Neural progenitor cell (in vitro differentiated cells): ENCODE measurements around the gene FGFRL1. TPM values are rescaled to one million over a fixed set of nuclear protein-coding genes. Genes with fewer than 3 reads are reported as not detected.
A peak's percentile ranks its signal among the peaks of the same experiment; 100 is the strongest.

Source experiments
- DNase-seq: peaks from one replicate; pipeline ENCODE4 v3.0.0-alpha.2; 2016; ENCODE audit warnings: low spot score
- H2AFZ ChIP-seq: fragments of 200-600 bp; sonication (generic); replicated peaks from 2 replicates; pipeline ENCODE4 v1.6.1; 2016; ENCODE audit warnings: antibody characterized with exemption
- H3F3A ChIP-seq: fragments of 200-600 bp; sonication (generic); 2 replicates; pipeline ENCODE4 v1.6.1; 2016; ENCODE audit warnings: antibody characterized with exemption, low read depth
- H3K27ac ChIP-seq: fragments of 200-600 bp; sonication (generic); 2 replicates; pipeline ENCODE4 v1.5.1; 2016; ENCODE audit warnings: mild to moderate bottlenecking
- H3K27me3 ChIP-seq: fragments of 200-600 bp; sonication (generic); 2 replicates; pipeline ENCODE4 v1.6.1; 2016; ENCODE audit warnings: mild to moderate bottlenecking, moderate library complexity
- H3K36me3 ChIP-seq: fragments of 200-600 bp; sonication (generic); 2 replicates; pipeline ENCODE4 v1.5.1; 2016
- H3K4me1 ChIP-seq: fragments of 200-600 bp; sonication (generic); 2 replicates; pipeline ENCODE4 v1.6.1; 2016; ENCODE audit warnings: mixed run types
- H3K4me2 ChIP-seq: fragments of 200-600 bp; sonication (generic); 2 replicates; pipeline ENCODE4 v1.6.1; 2016
- H3K4me3 ChIP-seq: fragments of 200-600 bp; sonication (generic); 2 replicates; pipeline ENCODE4 v1.5.1; 2016
- H3K79me2 ChIP-seq: fragments of 200-600 bp; sonication (generic); 2 replicates; pipeline ENCODE4 v1.6.1; 2016; ENCODE audit warnings: low read depth
- H3K9ac ChIP-seq: fragments of 200-600 bp; sonication (generic); 2 replicates; pipeline ENCODE4 v1.6.1; 2016
- H3K9me3 ChIP-seq: fragments of 200-600 bp; sonication (generic); 2 replicates; pipeline ENCODE4 v1.5.1; 2016; ENCODE audit warnings: low read depth
- H4K20me1 ChIP-seq: fragments of 200-600 bp; sonication (generic); 2 replicates; pipeline ENCODE4 v1.6.1; 2016; ENCODE audit warnings: low read depth
- H3K27ac Mint-ChIP-seq: 3 replicates; pipeline ENCODE4 v1.8.0; 2021; ENCODE audit warnings: mixed read lengths
- H3K27me3 Mint-ChIP-seq: 2 replicates; pipeline ENCODE4 v1.8.0; 2022; ENCODE audit warnings: low read depth, mild to moderate bottlenecking, inconsistent platforms, moderate library complexity, mixed read lengths; ENCODE audit not compliant: insufficient read depth
- H3K36me3 Mint-ChIP-seq: 3 replicates; pipeline ENCODE4 v1.8.0; 2021; ENCODE audit warnings: mixed read lengths
- H3K4me1 Mint-ChIP-seq: 3 replicates; pipeline ENCODE4 v1.8.0; 2021; ENCODE audit warnings: mixed read lengths
- H3K4me3 Mint-ChIP-seq: 3 replicates; pipeline ENCODE4 v1.8.0; 2021; ENCODE audit warnings: mild to moderate bottlenecking, moderate library complexity, mixed read lengths
- H3K9me3 Mint-ChIP-seq: 3 replicates; pipeline ENCODE4 v1.8.0; 2020; ENCODE audit warnings: mixed read lengths
- CTCF ChIP-seq: fragments of 200-600 bp; sonication (generic); IDR thresholded peaks from 2 replicates; pipeline ENCODE4 v1.5.1; 2017; ENCODE audit warnings: antibody characterized with exemption, mild to moderate bottlenecking
- EZH2 ChIP-seq: fragments of 200-600 bp; sonication (generic); IDR thresholded peaks from 2 replicates; pipeline ENCODE4 v1.6.1; 2017; ENCODE audit warnings: antibody characterized with exemption, mild to moderate bottlenecking, moderate library complexity
- EZH2phosphoT487 ChIP-seq: fragments of 200-600 bp; sonication (generic); IDR thresholded peaks from 2 replicates; pipeline ENCODE4 v1.6.1; 2017; ENCODE audit warnings: antibody characterized with exemption
- total RNA-seq: library from RNA; depleted of rRNA; stranded (reverse); fragments of >200 nt; gene quantifications from 2 replicates; pipeline ENCODE4 v1.2.3, GENCODE V29; 2015; ENCODE audit warnings: low replicate concordance

The FGFRL1 gene
- total RNA-seq, 1 donor from 2014 or later, result 9.6 TPM

GRCh38 chr4:1004071-1004418, 7.4 kb upstream of the FGFRL1 start:
- Histone ChIP-seq H3K4me1 (peaks cover 10% of the 10 kb centered on the region), H3K79me2 (no peaks in the 10 kb centered on the region), H3K4me3 (no peak overlapping the region), H3K4me2 (no peak overlapping the region), H4K20me1 (peaks cover 33% of the 10 kb centered on the region), H3F3A (no peaks in the 10 kb centered on the region), H3K36me3 (no peaks in the 10 kb centered on the region), H3K9me3 (no peaks in the 10 kb centered on the region), H2AFZ (no peak overlapping the region), H3K27ac (no peak overlapping the region), H3K27me3 (peaks cover 100% of the 10 kb centered on the region), H3K9ac (no peak overlapping the region)
- Mint-ChIP-seq H3K4me3 (no peak overlapping the region), H3K27me3 (peaks cover 65% of the 10 kb centered on the region), H3K36me3 (peaks cover 4% of the 10 kb centered on the region), H3K27ac (no peak overlapping the region), H3K4me1 (peaks cover 9% of the 10 kb centered on the region), H3K9me3 (peaks cover 11% of the 10 kb centered on the region)
- TF ChIP-seq CTCF (no peak), EZH2phosphoT487 (no peak), EZH2 (no peak)
- no peak for DNase-seq

GRCh38 chr4:1004557-1005485, 6.6 kb upstream of the FGFRL1 start:
- H3K9ac ChIP-seq, result no peak overlapping the region
- no peak overlapping the region for H3K27ac ChIP-seq
- Mint-ChIP-seq H3K4me1 (peaks cover 7% of the 10 kb centered on the region), H3K27ac (peak overlapping the region; percentile 78), H3K27me3 (peaks cover 63% of the 10 kb centered on the region), H3K36me3 (peaks cover 2% of the 10 kb centered on the region), H3K9me3 (peaks cover 9% of the 10 kb centered on the region), H3K4me3 (no peak overlapping the region)
- no peak overlapping the region for H3K4me3 ChIP-seq
- no peaks in the 10 kb centered on the region for H3K79me2 ChIP-seq
- no peak overlapping the region for H3K4me2 ChIP-seq
- peaks cover under 1% of the 10 kb centered on the region for H3F3A ChIP-seq
- H3K4me1 ChIP-seq, result peaks cover 11% of the 10 kb centered on the region
- no peaks in the 10 kb centered on the region for H3K9me3 ChIP-seq
- H4K20me1 ChIP-seq, result peaks cover 29% of the 10 kb centered on the region
- H2AFZ ChIP-seq, result no peak overlapping the region
- H3K27me3 ChIP-seq, result peaks cover 98% of the 10 kb centered on the region
- TF ChIP-seq EZH2 (no peak), EZH2phosphoT487 (no peak), CTCF (no peak)
- DNase-seq, result no peak
- no peaks in the 10 kb centered on the region for H3K36me3 ChIP-seq

GRCh38 chr4:1006856-1007255, 4.6 kb upstream of the FGFRL1 start:
- Histone ChIP-seq H4K20me1 (peaks cover 24% of the 10 kb centered on the region), H2AFZ (no peak overlapping the region), H3K27ac (no peak overlapping the region), H3K9me3 (no peaks in the 10 kb centered on the region), H3K36me3 (no peaks in the 10 kb centered on the region), H3K4me1 (peaks cover 17% of the 10 kb centered on the region), H3K79me2 (no peaks in the 10 kb centered on the region), H3K4me3 (no peak overlapping the region), H3K9ac (no peak overlapping the region), H3K27me3 (peaks cover 92% of the 10 kb centered on the region), H3K4me2 (no peak overlapping the region), H3F3A (peaks cover 14% of the 10 kb centered on the region)
- DNase-seq, result no peak
- no peak overlapping the region for H3K4me3 Mint-ChIP-seq
- peaks cover 11% of the 10 kb centered on the region for H3K4me1 Mint-ChIP-seq
- peaks cover 9% of the 10 kb centered on the region for H3K9me3 Mint-ChIP-seq
- peaks cover 54% of the 10 kb centered on the region for H3K27me3 Mint-ChIP-seq
- TF ChIP-seq EZH2 (no peak), CTCF (no peak), EZH2phosphoT487 (peak; percentile 23)
- H3K36me3 Mint-ChIP-seq, result peaks cover 2% of the 10 kb centered on the region
- H3K27ac Mint-ChIP-seq, result no peak overlapping the region
